SK-N-SH treated with all-trans-retinoic acid at 6 μM for 48 hours (cell line): ENCODE measurements around the gene OR2S2.

Source experiments
- ARNTL ChIP-seq: fragments of 450-650 bp; formaldehyde crosslinking; IDR thresholded peaks from 2 replicates; pipeline ENCODE4 v1.5.0; 2020; ENCODE audit warnings: low read depth, mild to moderate bottlenecking, moderate library complexity, borderline replicate concordance
- CREB5 ChIP-seq: fragments of 250-450 bp; sonication (Bioruptor Pico); IDR thresholded peaks from 2 replicates; pipeline ENCODE4 v1.5.1; 2020; ENCODE audit warnings: low read depth, mild to moderate bottlenecking, moderate library complexity
- PATZ1 ChIP-seq: fragments of 250-450 bp; sonication (Bioruptor Pico); IDR thresholded peaks from 2 replicates; pipeline ENCODE4 v1.8.0; 2020; ENCODE audit warnings: mild to moderate bottlenecking, moderate library complexity, borderline replicate concordance
- TSHZ2 ChIP-seq: fragments of 250-450 bp; sonication (Bioruptor Pico); IDR thresholded peaks from 2 replicates; pipeline ENCODE4 v1.5.0; 2020; ENCODE audit warnings: mild to moderate bottlenecking, moderate library complexity
- ZFP3 ChIP-seq: fragments of 250-450 bp; sonication (Bioruptor Pico); IDR thresholded peaks from 2 replicates; pipeline ENCODE4 v1.5.0; 2020; ENCODE audit warnings: mild to moderate bottlenecking, moderate library complexity

- TF ChIP-seq ZFP3 (CRISPR knock-in tag) (no peak), ARNTL (CRISPR knock-in tag) (no peak), CREB5 (CRISPR knock-in tag) (no peak), TSHZ2 (CRISPR knock-in tag) (no peak), PATZ1 (CRISPR knock-in tag) (no peak)
Measured at GRCh38 chr9:36007316-36007708, 49.4 kb upstream of the OR2S2 start.
